HG03520 (cell line): ENCODE data around the gene NWD2.
"Not testable (repeated sequence)": the region's sequence is repeated elsewhere in the genome, so short reads cannot be mapped to it uniquely, and the experiment has no call there.

Source experiments
- ATAC-seq: cut with Tn5 transposase; IDR thresholded peaks from one replicate; pipeline ENCODE4 v1.9.1; 2021; ENCODE audit warnings: mild to moderate bottlenecking, moderate library complexity; ENCODE audit not compliant: unreplicated experiment

NWD2 gene

DNA sequence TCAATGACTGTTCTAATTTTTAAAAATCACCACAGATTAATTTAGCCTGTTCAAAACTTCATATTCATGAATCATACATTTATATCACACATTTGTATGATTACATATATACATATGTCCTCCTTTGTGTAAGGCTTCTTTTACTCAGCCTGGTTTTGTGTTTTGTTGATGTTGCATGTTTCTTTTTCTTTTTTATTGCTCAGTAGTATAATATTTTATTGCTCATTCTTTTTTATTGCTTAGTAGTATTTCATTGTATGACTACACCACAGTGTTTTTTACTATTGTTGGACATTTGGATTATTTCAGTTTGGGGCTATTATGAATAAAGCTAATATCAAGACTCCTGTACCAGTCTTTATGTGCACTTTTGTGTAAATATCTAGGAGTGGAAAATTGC is 243.1 kb downstream of the NWD2 start:
- ATAC-seq, result no peak

GRCh38 chr4:37489697-37490096 is 245.2 kb downstream of the NWD2 start:
- no peak for ATAC-seq

DNA sequence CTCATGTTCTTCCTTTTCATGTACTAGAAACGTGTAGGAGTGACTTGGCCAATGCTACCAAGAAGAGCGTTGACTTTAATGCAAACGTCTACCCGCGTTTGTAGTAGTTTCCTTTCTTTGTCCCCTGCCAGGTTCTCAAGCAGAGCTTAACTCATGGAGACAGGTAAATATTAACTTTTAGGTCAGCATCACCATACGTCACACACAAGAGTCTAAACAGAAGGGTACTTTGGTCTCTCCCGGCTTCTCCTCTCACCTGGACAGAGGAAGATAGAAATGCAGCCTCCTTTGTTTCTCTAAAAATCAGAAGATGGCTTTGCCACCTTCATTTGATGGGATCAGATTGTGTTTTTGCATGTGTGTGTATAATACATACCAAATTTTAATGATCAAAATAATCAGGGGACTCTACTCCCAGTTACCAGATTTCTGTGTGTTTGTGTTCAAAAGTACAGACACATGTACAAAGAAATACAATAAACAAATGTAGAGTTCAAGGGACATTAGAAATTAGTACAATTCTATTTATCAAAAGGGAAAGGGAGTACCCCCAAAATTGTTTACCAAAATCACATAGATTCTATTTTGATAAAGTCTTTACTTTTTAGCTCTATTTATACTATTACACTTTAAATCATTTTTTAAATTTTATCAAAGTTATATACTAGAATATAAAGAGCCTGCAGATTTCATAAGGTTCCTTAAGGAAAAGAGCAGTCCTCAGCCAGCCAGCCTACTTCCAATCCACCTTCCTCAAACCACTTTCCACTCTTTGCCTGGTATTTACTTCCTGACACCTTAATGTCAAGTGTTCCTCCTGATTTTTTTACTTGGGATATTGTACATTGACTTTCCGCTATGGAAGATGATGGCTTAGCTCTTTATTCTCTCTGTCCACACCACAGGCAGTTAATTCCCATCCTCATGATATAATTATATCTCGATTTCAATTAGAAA is 246.1 kb downstream of the NWD2 start:
- no peak for ATAC-seq

DNA sequence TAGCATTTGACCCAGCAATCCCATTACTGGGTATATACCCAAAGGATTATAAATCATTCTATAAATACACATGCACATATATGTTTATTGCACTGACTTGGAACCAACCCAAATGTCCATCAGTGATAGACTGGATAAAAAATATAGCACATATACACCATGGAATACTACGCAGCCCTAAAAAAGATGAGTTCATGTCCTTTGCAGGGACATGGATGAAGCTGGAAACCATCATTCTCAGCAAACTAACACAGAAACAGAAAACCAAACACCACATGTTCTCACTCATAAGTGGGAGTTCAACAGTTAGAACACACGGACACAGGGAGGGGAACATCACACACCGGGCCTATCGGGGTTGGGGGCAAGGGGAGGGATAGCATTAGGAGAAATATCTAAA is 250.8 kb downstream of the NWD2 start:
- ATAC-seq, result not testable (repeated sequence)
